Measurements from ENCODE around the gene ZBTB49. TPM values are rescaled to one million over a fixed set of nuclear protein-coding genes. Genes with fewer than 3 reads are reported as not detected.

The ZBTB49 gene
- total and polyA plus RNA-seq, 2 of the 13 experiments (the other 11 are each of a cell fraction or from before 2014, with no cell fraction given) = 3.3 to 4.3 TPM

GRCh38 chr4:4248029-4248884, 41.8 kb upstream of the ZBTB49 start, which contains the start of gene TMEM128 (continued):
- TF ChIP-seq RFXAP (CRISPR knock-in tag; IDR thresholded peaks at IDR 0.05; ENCODE audit: borderline replicate concordance) (peak; percentile 86), HNF1B (CRISPR knock-in tag; IDR thresholded peaks at IDR 0.05) (peak; percentile 66), FOXO1 (CRISPR knock-in tag; IDR thresholded peaks at IDR 0.05) (no peak; the same call in 1 of the 2 replicates), MNT (IDR thresholded peaks at IDR 0.05) (no peak), ARID5B (CRISPR knock-in tag; IDR thresholded peaks at IDR 0.05) (peak; percentile 46), ZNF512 (CRISPR knock-in tag; IDR thresholded peaks at IDR 0.05) (no peak), IRF2 (CRISPR knock-in tag; IDR thresholded peaks at IDR 0.05) (peak; percentile 89), HBP1 (CRISPR knock-in tag; IDR thresholded peaks at IDR 0.05; ENCODE audit: low read depth) (peak; percentile 49; the same call in 1 of the 2 replicates), ZNF431 (CRISPR knock-in tag; IDR thresholded peaks at IDR 0.05; ENCODE audit: borderline replicate concordance, low read depth) (peak; percentile 60), ZSCAN9 (CRISPR knock-in tag; IDR thresholded peaks at IDR 0.05; ENCODE audit: borderline replicate concordance) (no peak), RBM39 (IDR thresholded peaks at IDR 0.05; ENCODE audit: low read depth, low read length, poor library complexity, severe bottlenecking) (peak; percentile 32), AGO1 (IDR thresholded peaks at IDR 0.05; ENCODE audit: low read depth, low read length, poor library complexity, severe bottlenecking) (no peak), ZBTB39 (CRISPR knock-in tag; IDR thresholded peaks at IDR 0.05) (0 out of 2 replicates have a peak, but pooled peaks have one; percentile 23), SMARCC2 (IDR thresholded peaks at IDR 0.05) (no peak), ZNF678 (CRISPR knock-in tag; IDR thresholded peaks at IDR 0.05) (no peak)
